GM06990 (cell line): ENCODE results near the gene YAE1.

Experiments used
- DNase-seq: peaks from one replicate; pipeline ENCODE4 v3.0.0-alpha.2; 2011; ENCODE audit not compliant: insufficient read length; ENCODE audit errors: extremely low read depth
- H3K27me3 ChIP-seq: replicated peaks from 2 replicates; pipeline ENCODE4 v1.6.0; 2011; ENCODE audit warnings: low read length; ENCODE audit not compliant: control insufficient read depth, insufficient read depth
- H3K36me3 ChIP-seq: 2 replicates; pipeline ENCODE4 v1.5.1; 2011; ENCODE audit warnings: low read length; ENCODE audit not compliant: control insufficient read depth, insufficient read depth
- H3K4me3 ChIP-seq: replicated peaks from 2 replicates; pipeline ENCODE4 v1.5.1; 2011; ENCODE audit warnings: low read depth, mild to moderate bottlenecking, control low read depth, low read length
- TF ChIP-seq, protein P1 (sequence below): IDR thresholded peaks from 2 replicates; pipeline ENCODE4 v1.5.1; 2011; ENCODE audit warnings: low read length, control low read depth, mild to moderate bottlenecking, inconsistent platforms; ENCODE audit not compliant: insufficient read depth, poor library complexity, severe bottlenecking

Gene YAE1

DNA sequence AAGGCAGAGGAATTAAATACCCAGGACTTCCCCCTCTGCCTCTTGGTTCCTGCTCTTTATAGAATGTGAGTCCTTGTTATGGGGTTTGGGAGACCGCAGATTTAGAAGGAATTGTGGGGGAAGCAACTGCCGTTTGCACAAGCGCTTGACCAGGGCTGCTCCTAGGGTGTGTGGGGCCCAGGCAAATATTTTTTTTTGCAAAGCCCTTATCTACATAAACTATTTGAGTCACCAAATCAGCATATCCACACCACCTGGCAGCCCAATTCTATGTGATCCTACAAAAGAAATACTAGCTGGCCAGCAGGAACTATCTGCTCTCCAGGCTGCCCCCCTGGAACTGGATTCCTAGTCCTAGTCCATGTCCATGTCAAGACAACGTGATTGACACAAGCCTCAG lies 33.4 kb upstream of the YAE1 start:
- DNase-seq, result no peak
- Histone ChIP-seq H3K36me3 (no peaks in the 10 kb centered on the region), H3K27me3 (no peaks in the 10 kb centered on the region; the same call in 1 of the 2 replicates), H3K4me3 (no peak overlapping the region)
- TF ChIP-seq, protein P1, sequence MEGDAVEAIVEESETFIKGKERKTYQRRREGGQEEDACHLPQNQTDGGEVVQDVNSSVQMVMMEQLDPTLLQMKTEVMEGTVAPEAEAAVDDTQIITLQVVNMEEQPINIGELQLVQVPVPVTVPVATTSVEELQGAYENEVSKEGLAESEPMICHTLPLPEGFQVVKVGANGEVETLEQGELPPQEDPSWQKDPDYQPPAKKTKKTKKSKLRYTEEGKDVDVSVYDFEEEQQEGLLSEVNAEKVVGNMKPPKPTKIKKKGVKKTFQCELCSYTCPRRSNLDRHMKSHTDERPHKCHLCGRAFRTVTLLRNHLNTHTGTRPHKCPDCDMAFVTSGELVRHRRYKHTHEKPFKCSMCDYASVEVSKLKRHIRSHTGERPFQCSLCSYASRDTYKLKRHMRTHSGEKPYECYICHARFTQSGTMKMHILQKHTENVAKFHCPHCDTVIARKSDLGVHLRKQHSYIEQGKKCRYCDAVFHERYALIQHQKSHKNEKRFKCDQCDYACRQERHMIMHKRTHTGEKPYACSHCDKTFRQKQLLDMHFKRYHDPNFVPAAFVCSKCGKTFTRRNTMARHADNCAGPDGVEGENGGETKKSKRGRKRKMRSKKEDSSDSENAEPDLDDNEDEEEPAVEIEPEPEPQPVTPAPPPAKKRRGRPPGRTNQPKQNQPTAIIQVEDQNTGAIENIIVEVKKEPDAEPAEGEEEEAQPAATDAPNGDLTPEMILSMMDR, result no peak

- TF ChIP-seq, protein P1, result no peak
- H3K36me3 ChIP-seq, result no peaks in the 10 kb centered on the region
Observed at GRCh38 chr7:39534599-39534998, 31.6 kb upstream of the YAE1 start.

DNA sequence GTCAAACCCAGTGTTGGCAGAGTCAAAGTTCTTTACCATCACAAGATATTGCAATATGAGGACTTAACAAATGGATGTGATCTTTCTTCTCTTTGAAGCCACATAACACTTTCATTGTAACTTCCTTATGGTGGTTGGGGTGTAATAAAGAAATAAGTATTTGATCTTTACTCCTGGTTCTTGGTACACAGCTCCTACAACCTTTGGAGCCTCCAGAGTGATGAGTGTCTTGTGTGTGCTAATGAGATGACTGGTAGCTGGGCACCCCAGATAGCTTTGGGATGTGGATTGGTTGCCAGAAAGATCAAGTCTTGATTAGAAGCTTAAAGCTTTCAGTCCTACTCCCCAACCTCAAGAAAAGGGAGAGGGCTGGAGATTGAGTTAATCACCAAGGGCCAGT lies 31.1 kb upstream of the YAE1 start:
- Histone ChIP-seq H3K36me3 (no peaks in the 10 kb centered on the region), H3K4me3 (no peak overlapping the region), H3K27me3 (no peaks in the 10 kb centered on the region; the same call in 1 of the 2 replicates)
- DNase-seq, result no peak
- TF ChIP-seq, protein P1, result no peak

More at GRCh38 chr7:39534599-39534998, 31.6 kb upstream of the YAE1 start:
- no peaks in the 10 kb centered on the region; the same call in 1 of the 2 replicates for H3K27me3 ChIP-seq
- no peak for DNase-seq
- no peak overlapping the region for H3K4me3 ChIP-seq

GRCh38 chr7:39535720-39536119 lies 30.5 kb upstream of the YAE1 start:
- H3K36me3 ChIP-seq, result no peaks in the 10 kb centered on the region
- no peak overlapping the region for H3K4me3 ChIP-seq
- H3K27me3 ChIP-seq, result no peaks in the 10 kb centered on the region; the same call in 1 of the 2 replicates
- no peak for DNase-seq
- TF ChIP-seq, protein P1, result no peak

GRCh38 chr7:39536951-39537350 lies 29.3 kb upstream of the YAE1 start:
- no peak for DNase-seq
- no peak overlapping the region for H3K4me3 ChIP-seq
- TF ChIP-seq, protein P1, result no peak
- H3K36me3 ChIP-seq, result no peaks in the 10 kb centered on the region
- H3K27me3 ChIP-seq, result no peaks in the 10 kb centered on the region; the same call in 1 of the 2 replicates

GRCh38 chr7:39539816-39540215 lies 26.4 kb upstream of the YAE1 start:
- H3K27me3 ChIP-seq, result no peaks in the 10 kb centered on the region; the same call in 1 of the 2 replicates
- DNase-seq, result no peak
- TF ChIP-seq, protein P1, result no peak
- no peak overlapping the region for H3K4me3 ChIP-seq
- H3K36me3 ChIP-seq, result no peaks in the 10 kb centered on the region
